OCI-LY3 (cell line): ENCODE results near the gene AKAP6.

Experiments
- H2AFZ ChIP-seq: fragments of 200-600, 300-600 bp; shearing (Covaris generic); 2 replicates; pipeline ENCODE4 v1.6.0; 2014; ENCODE audit warnings: antibody characterized with exemption, low read depth, low read length
- H3K27ac ChIP-seq: fragments of 200-600, 300-600 bp; sonication (generic); 2 replicates; pipeline ENCODE4 v1.5.1; 2014; ENCODE audit warnings: mild to moderate bottlenecking, low read length, moderate library complexity, mixed read lengths
- H3K27me3 ChIP-seq: fragments of 200-600, 300-600 bp; sonication (generic); 2 replicates; pipeline ENCODE4 v1.6.1; 2014; ENCODE audit warnings: low read depth, low read length, mixed read lengths
- H3K36me3 ChIP-seq: fragments of 200-600, 300-600 bp; sonication (generic); replicated peaks from 2 replicates; pipeline ENCODE3; 2014; ENCODE audit warnings: low read depth, low read length, mixed read lengths
- H3K4me1 ChIP-seq: fragments of 300-600, 200-600 bp; sonication (generic); 2 replicates; pipeline ENCODE4 v1.6.1; 2014; ENCODE audit warnings: low read length, mixed read lengths
- H3K4me2 ChIP-seq: fragments of 200-600, 300-600 bp; sonication (generic); 2 replicates; pipeline ENCODE4 v1.6.1; 2014; ENCODE audit warnings: low read length, mixed read lengths
- H3K4me3 ChIP-seq: fragments of 300-600, 200-600 bp; sonication (generic); 2 replicates; pipeline ENCODE4 v1.5.1; 2014; ENCODE audit warnings: antibody characterized with exemption, mild to moderate bottlenecking, low read length, moderate library complexity
- H3K79me2 ChIP-seq: fragments of 300-600, 200-600 bp; shearing (Covaris generic); 2 replicates; pipeline ENCODE4 v1.6.1; 2014; ENCODE audit warnings: mild to moderate bottlenecking, low read length, mixed read lengths
- H3K9ac ChIP-seq: fragments of 300-600, 200-600 bp; shearing (Covaris generic); 2 replicates; pipeline ENCODE4 v1.6.0; 2014; ENCODE audit warnings: mild to moderate bottlenecking, low read length, moderate library complexity
- H3K9me3 ChIP-seq: fragments of 200-600, 300-600 bp; shearing (Covaris generic); 2 replicates; pipeline ENCODE4 v1.6.1; 2014; ENCODE audit warnings: low read length, mixed read lengths; ENCODE audit not compliant: insufficient read depth
- H4K20me1 ChIP-seq: fragments of 200-600, 300-600 bp; sonication (generic); 2 replicates; pipeline ENCODE4 v1.6.1; 2016; ENCODE audit warnings: low read length, mixed read lengths; ENCODE audit not compliant: insufficient read depth
- CTCF ChIP-seq: fragments of 200-600, 300-600 bp; sonication (generic); IDR thresholded peaks from 2 replicates; pipeline ENCODE4 v1.5.1; 2014; ENCODE audit warnings: antibody characterized with exemption, low read length, low read depth
- EZH2phosphoT487 ChIP-seq: fragments of 200-600 bp; shearing (Covaris generic); IDR thresholded peaks from 2 replicates; pipeline ENCODE4 v1.6.1; 2018; ENCODE audit warnings: antibody characterized with exemption, mixed run types, low read depth

AKAP6 gene

GRCh38 chr14:32329146-32329545 is at the start of gene AKAP6:
Gene AKAP6, plus strand, starts transcription at chr14:32329298. Its CDS starts 104,196 bp downstream, at chr14:32433494.
- Histone ChIP-seq H3K4me1 (no peaks in the 10 kb centered on the region), H3K36me3 (no peaks in the 10 kb centered on the region), H3K9ac (no peak within 1 kb of the TSS), H3K9me3 (no peaks in the 10 kb centered on the region), H2AFZ (no peak within 1 kb of the TSS), H3K79me2 (no peaks in the 10 kb centered on the region), H3K4me2 (no peak within 1 kb of the TSS), H3K27ac (no peak within 1 kb of the TSS), H3K4me3 (no peak within 1 kb of the TSS), H4K20me1 (no peaks in the 10 kb centered on the region), H3K27me3 (no peaks in the 10 kb centered on the region)
- TF ChIP-seq EZH2phosphoT487 (no peak), CTCF (no peak)

GRCh38 chr14:32286602-32287001 is 42.5 kb upstream of the AKAP6 start:
- H3K4me2 ChIP-seq: no peak overlapping the region
- H3K4me3 ChIP-seq: no peak overlapping the region
- no peaks in the 10 kb centered on the region for H3K79me2 ChIP-seq
- no peak overlapping the region for H3K9ac ChIP-seq
- H2AFZ ChIP-seq: no peak overlapping the region
- no peaks in the 10 kb centered on the region for H3K36me3 ChIP-seq
- H3K27ac ChIP-seq: no peak overlapping the region
- no peaks in the 10 kb centered on the region for H4K20me1 ChIP-seq
- no peaks in the 10 kb centered on the region for H3K9me3 ChIP-seq
- H3K4me1 ChIP-seq: no peaks in the 10 kb centered on the region
- no peaks in the 10 kb centered on the region for H3K27me3 ChIP-seq
- no peak for TF ChIP-seq EZH2phosphoT487
- no peak for TF ChIP-seq CTCF

GRCh38 chr14:32296366-32296765 is 32.7 kb upstream of the AKAP6 start:
- Histone ChIP-seq H3K27me3 (no peaks in the 10 kb centered on the region), H3K9ac (no peak overlapping the region), H3K27ac (no peak overlapping the region), H4K20me1 (no peaks in the 10 kb centered on the region), H3K9me3 (no peaks in the 10 kb centered on the region), H3K36me3 (no peaks in the 10 kb centered on the region), H3K79me2 (no peaks in the 10 kb centered on the region), H2AFZ (no peak overlapping the region), H3K4me3 (no peak overlapping the region), H3K4me1 (no peaks in the 10 kb centered on the region), H3K4me2 (no peak overlapping the region)
- TF ChIP-seq CTCF: no peak

GRCh38 chr14:32298346-32298745 is 30.8 kb upstream of the AKAP6 start:
- Histone ChIP-seq H3K79me2 (no peaks in the 10 kb centered on the region), H3K36me3 (no peaks in the 10 kb centered on the region), H3K4me3 (no peak overlapping the region), H3K27ac (no peak overlapping the region), H3K4me2 (no peak overlapping the region), H3K27me3 (no peaks in the 10 kb centered on the region), H3K4me1 (no peaks in the 10 kb centered on the region), H2AFZ (no peak overlapping the region), H4K20me1 (no peaks in the 10 kb centered on the region), H3K9me3 (no peaks in the 10 kb centered on the region), H3K9ac (no peak overlapping the region)
- TF ChIP-seq CTCF (no peak), EZH2phosphoT487 (no peak)
